ENCODE results near the gene CNNM3. TPM values are rescaled to one million over a fixed set of nuclear protein-coding genes. Genes with fewer than 3 reads are reported as not detected.

Gene CNNM3
- total and polyA plus RNA-seq, 4 donors: 7.2 to 31.4 (median 14.6) TPM

GRCh38 chr2:96847586-96847985 lies 31.5 kb downstream of the CNNM3 start:
- Histone ChIP-seq H3K9me3 (ENCODE audit: control insufficient read depth in 4 of 4, insufficient read depth in 3 of 4, low read length in 3 of 4) (no peaks in the 10 kb centered on the region), H3K9ac (ENCODE audit: insufficient read depth in 1 of 2, low read length in 2 of 2) (no peak overlapping the region), H3K4me1 (ENCODE audit: control insufficient read depth in 5 of 5, insufficient read depth in 5 of 5, low read length in 5 of 5) (no peaks in the 10 kb centered on the region), H3K4me3 (no peak overlapping the region), H3K27ac (ENCODE audit: low read depth in 1 of 2, low read length in 1 of 2) (no peak overlapping the region), H3K36me3 (ENCODE audit: control insufficient read depth in 4 of 4, insufficient read depth in 4 of 4, low read length in 4 of 4) (peaks cover 5 to 19% (median 12%) of the 10 kb centered on the region in 4 donors), H3K27me3 (ENCODE audit: control insufficient read depth in 3 of 3, insufficient read depth in 3 of 3, low read length in 2 of 3) (no peaks in the 10 kb centered on the region)
- DNase-seq: no peak
- no peak for TF ChIP-seq CTCF (IDR thresholded peaks at IDR 0.05; ENCODE audit: control extremely low read depth, extremely low read depth)
- WGBS, 2 donors: 85 to 89% methylated on average over 10 of the region's 10 CpGs
- ATAC-seq (ENCODE audit: insufficient read depth, low FRiP score): no peak

GRCh38 chr2:96848264-96848663 lies 32.2 kb downstream of the CNNM3 start:
- Histone ChIP-seq H3K9me3 (ENCODE audit: control insufficient read depth in 4 of 4, insufficient read depth in 3 of 4, low read length in 3 of 4) (no peaks in the 10 kb centered on the region), H3K9ac (ENCODE audit: insufficient read depth in 1 of 2, low read length in 2 of 2) (no peak overlapping the region), H3K27me3 (ENCODE audit: control insufficient read depth in 3 of 3, insufficient read depth in 3 of 3, low read length in 2 of 3) (no peaks in the 10 kb centered on the region), H3K36me3 (ENCODE audit: control insufficient read depth in 4 of 4, insufficient read depth in 4 of 4, low read length in 4 of 4) (peaks cover 8 to 25% (median 13%) of the 10 kb centered on the region in 4 donors), H3K27ac (ENCODE audit: low read depth in 1 of 2, low read length in 1 of 2) (no peak overlapping the region), H3K4me1 (ENCODE audit: control insufficient read depth in 5 of 5, insufficient read depth in 5 of 5, low read length in 5 of 5) (no peaks in the 10 kb centered on the region), H3K4me3 (no peak overlapping the region)
- TF ChIP-seq CTCF (IDR thresholded peaks at IDR 0.05; ENCODE audit: control extremely low read depth, extremely low read depth): no peak
- 89 to 96% methylated on average over 9 of the region's 9 CpGs for WGBS, 2 donors
- DNase-seq (no peak), ATAC-seq (ENCODE audit: insufficient read depth, low FRiP score) (no peak)

GRCh38 chr2:96852667-96853066 lies 36.6 kb downstream of the CNNM3 start:
- H3K9me3 ChIP-seq (ENCODE audit: control insufficient read depth in 4 of 4, insufficient read depth in 3 of 4, low read length in 3 of 4): no peaks in the 10 kb centered on the region
- TF ChIP-seq CTCF (IDR thresholded peaks at IDR 0.05; ENCODE audit: control extremely low read depth, extremely low read depth): no peak
- H3K4me1 ChIP-seq (ENCODE audit: control insufficient read depth in 5 of 5, insufficient read depth in 5 of 5, low read length in 5 of 5): peaks cover 0 to 12% (median 2%) of the 10 kb centered on the region in 5 donors
- H3K36me3 ChIP-seq (ENCODE audit: control insufficient read depth in 4 of 4, insufficient read depth in 4 of 4, low read length in 4 of 4): peaks cover 8 to 26% (median 15%) of the 10 kb centered on the region in 4 donors
- DNase-seq (no peak), ATAC-seq (ENCODE audit: insufficient read depth, low FRiP score) (no peak)
- 88 to 91% methylated on average over 6 of the region's 6 CpGs for WGBS, 2 donors
- no peak overlapping the region for H3K9ac ChIP-seq (ENCODE audit: insufficient read depth in 1 of 2, low read length in 2 of 2)
- H3K4me3 ChIP-seq: no peak overlapping the region
- no peaks in the 10 kb centered on the region for H3K27me3 ChIP-seq (ENCODE audit: control insufficient read depth in 3 of 3, insufficient read depth in 3 of 3, low read length in 2 of 3)
- H3K27ac ChIP-seq (ENCODE audit: low read depth in 1 of 2, low read length in 1 of 2): no peak overlapping the region

- H3K4me1 ChIP-seq (ENCODE audit: control insufficient read depth in 5 of 5, insufficient read depth in 5 of 5, low read length in 5 of 5): peaks cover 0 to 14% (median 2%) of the 10 kb centered on the region in 5 donors
- no peak overlapping the region for H3K9ac ChIP-seq (ENCODE audit: insufficient read depth in 1 of 2, low read length in 2 of 2)
- DNase-seq: no peak
- no peak overlapping the region for H3K27ac ChIP-seq (ENCODE audit: low read depth in 1 of 2, low read length in 1 of 2)
- H3K27me3 ChIP-seq (ENCODE audit: control insufficient read depth in 3 of 3, insufficient read depth in 3 of 3, low read length in 2 of 3): no peaks in the 10 kb centered on the region
- WGBS, 2 donors: 95 to 96% methylated on average over 15 of the region's 15 CpGs
- H3K36me3 ChIP-seq (ENCODE audit: control insufficient read depth in 4 of 4, insufficient read depth in 4 of 4, low read length in 4 of 4): peaks cover 8 to 26% (median 12%) of the 10 kb centered on the region in 4 donors
- TF ChIP-seq CTCF (IDR thresholded peaks at IDR 0.05; ENCODE audit: control extremely low read depth, extremely low read depth): no peak
- no peaks in the 10 kb centered on the region for H3K9me3 ChIP-seq (ENCODE audit: control insufficient read depth in 4 of 4, insufficient read depth in 3 of 4, low read length in 3 of 4)
- no peak overlapping the region for H3K4me3 ChIP-seq
- no peak for ATAC-seq (ENCODE audit: insufficient read depth, low FRiP score)
Observed at GRCh38 chr2:96853321-96853720, 37.3 kb downstream of the CNNM3 start.

Data from lung (tissue), 12 donors.